GM19395 (cell line): ENCODE measurements around the gene EMILIN3.

Experiments
- ATAC-seq: cut with Tn5 transposase; IDR thresholded peaks from one replicate; pipeline ENCODE4 v1.9.1; 2021; ENCODE audit warnings: mild to moderate bottlenecking, moderate library complexity; ENCODE audit not compliant: unreplicated experiment

EMILIN3 gene

DNA sequence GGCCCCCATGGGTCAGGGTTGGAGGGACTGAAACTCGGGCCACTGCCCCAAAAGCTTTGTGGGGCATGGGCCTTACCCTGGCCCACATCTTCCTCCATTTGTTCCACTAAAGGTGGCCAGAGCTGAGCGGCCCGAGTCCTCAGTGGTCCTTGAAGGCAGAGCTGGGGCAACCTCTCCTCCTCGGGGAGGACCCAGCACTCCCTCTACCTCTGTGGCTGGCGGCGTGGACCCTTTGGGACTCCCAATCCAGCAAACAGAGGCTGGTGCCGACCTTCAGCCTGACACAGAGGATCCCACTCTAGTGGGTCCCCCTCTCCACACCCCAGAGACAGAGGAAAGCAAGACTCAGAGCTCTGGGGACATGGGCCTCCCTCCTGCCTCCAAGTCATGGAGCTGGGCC, 16.7 kb downstream of the EMILIN3 start:
- ATAC-seq: no peak

DNA sequence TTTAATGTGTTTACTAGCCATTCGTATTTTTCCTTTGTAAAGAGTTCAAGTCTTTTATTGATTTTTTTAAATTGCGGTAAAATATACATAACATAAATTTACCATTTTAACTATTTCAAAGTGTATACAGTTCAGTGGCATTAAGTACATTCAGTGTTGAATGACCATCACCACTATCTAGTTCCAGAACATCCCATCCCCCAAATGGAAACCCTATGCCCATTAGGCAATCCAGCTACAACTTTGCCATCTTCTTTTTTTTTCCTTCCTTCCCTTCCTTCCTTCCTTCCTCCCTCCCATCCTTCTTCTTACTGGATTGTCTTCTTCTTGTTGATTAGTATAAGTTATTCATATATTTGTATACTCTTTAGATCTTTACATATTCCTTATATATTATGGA, 17.4 kb downstream of the EMILIN3 start:
- no peak for ATAC-seq

DNA sequence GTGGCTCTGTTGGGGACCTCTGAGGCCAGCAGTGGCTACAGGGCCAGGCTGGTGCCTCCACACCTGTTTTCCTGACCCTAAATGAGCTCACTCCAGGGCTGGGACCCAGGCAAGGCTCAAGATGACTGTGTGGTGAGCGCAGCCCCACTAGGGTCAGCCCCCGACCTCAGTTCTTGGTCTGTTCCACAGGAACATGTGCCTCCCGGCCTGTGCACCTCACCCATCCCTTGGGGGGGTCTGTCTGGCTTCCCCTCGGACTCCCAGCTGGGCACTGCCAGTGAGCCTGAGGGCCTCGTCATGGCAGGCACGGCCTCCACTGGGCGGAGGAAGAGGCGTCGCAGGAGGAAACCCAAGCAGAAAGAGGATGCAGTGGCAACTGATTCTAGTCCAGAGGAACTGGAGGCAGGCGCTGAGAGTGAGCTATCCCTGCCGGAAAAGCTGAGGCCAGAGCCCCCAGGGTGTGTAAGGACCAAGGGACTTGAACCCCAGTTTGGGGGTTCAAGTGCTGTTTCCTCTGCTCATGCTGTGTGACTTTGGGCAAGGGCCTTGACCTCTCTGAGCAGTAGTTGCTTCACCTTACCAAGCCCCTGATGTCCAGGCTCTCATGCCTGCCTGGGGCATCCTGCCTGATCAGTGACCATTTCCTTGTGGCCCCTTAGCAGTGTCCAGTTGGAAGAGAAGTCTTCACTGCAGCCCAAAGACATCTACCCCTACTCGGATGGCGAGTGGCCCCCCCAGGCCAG, 18.0 kb downstream of the EMILIN3 start:
- no peak for ATAC-seq

DNA sequence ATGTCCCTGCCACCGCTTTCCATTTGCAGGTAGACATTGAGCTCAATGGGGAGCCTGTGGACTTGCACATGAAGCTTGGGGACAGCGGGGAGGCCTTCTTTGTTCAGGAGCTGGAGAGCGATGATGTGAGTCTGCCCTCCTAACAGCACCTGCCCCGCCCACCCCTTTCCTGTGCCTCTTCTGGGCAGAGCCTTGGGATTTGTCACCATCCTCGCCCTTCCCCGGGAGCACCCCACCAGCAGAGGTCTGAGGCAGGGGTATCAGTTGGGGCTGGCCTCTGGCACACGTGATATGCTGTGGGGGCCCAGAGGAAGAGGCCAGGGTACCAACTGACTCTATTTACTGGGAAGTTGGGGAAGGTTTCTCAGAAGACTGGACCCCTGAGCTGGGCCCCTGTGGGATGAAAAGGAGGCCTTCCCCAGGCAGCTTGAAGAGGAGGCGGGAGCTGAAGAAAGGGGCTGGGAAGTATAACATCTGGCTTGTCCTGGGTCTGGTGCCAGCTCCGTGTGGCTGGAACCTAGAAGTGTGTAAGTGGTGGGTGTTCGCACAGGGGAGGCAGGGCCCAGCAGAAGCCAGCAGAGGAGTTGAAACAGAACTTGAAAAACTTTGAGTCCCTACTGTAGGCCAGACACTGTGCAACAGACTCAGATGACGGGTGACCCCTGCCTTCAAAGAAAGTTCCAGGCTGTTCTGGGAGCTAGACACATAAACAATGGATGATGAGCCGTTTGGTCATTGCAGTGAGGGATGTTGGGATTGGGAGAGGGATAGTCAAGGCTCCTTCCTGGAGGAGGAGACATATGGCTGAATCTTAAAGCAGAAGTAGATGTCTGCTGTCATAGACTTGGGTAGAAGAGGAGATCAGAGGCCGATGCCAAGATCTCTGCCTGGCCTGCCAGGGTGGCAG, 18.8 kb downstream of the EMILIN3 start:
- no peak for ATAC-seq

DNA sequence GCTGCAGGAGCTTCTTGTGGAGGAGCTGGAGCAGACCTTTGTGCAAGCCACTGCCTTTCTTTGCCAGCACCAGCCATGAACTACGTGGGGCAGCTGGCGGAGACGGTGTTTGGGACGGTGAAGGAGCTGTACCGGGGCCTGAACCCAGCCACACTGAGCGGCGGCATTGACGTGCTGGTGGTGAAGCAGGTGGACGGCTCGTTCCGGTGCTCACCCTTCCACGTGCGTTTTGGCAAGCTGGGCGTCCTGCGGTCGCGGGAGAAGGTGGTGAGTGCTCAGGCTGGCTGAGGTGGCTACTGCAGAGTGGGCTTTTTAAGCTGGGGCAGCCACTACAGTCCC, 20.9 kb downstream of the EMILIN3 start:
- ATAC-seq: no peak

DNA sequence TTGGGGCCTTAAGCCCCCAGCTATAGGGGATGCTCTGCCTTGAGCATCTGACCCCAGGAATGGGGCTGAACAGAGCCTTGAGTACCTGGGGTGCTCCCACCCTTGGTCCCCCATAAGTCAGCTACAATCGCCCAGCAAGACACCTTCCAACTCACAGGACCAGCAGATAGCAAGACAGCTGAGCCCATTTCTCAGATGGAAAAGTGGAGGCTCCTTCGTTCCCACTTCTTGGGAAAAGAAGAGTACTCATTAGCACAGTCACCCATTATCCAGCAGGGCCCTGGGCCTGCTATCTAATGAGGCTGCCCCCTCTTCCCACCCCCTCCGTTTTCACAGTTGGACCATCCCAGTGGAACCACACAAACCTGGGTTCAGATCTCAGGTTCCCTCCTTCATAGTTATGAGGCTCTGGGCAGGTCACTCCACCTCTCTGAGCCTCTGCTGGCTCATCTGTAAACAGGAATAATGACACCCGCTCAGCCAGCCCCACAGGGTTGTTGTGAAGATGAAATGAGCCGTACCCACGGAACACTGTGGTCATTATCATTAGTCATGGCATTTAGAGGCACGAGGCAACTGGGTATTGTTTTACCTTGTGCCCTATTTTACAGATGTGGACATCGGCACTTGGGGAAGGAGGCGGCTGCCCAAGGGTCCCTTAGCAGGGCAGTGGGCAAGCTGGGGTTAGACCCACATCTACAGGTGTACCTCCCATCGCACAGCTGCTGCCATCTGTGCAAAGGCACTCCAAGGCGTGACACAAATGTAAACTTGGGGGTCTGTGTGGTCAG, 21.5 kb downstream of the EMILIN3 start:
- no peak for ATAC-seq

DNA sequence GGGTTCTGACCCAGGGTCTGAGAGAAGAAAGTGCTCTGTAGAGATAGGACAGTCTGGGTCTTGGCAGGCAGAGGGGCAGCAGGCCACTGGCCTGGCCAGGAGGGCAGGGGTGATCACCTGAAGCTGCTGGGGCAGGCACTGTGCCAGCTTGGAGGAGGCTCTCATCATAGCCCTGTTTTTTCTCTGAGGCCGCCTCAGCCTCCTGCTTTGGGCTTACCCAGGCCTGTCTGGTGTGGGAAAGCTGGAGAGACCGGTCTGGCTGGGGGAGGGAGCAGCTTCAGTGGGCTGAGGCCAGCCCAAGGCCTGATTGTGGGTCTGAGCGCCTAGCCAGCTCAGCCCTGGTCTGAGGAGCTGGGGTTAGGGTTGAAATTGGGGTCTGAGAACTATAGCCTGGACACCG, 22.1 kb downstream of the EMILIN3 start:
- no peak for ATAC-seq

DNA sequence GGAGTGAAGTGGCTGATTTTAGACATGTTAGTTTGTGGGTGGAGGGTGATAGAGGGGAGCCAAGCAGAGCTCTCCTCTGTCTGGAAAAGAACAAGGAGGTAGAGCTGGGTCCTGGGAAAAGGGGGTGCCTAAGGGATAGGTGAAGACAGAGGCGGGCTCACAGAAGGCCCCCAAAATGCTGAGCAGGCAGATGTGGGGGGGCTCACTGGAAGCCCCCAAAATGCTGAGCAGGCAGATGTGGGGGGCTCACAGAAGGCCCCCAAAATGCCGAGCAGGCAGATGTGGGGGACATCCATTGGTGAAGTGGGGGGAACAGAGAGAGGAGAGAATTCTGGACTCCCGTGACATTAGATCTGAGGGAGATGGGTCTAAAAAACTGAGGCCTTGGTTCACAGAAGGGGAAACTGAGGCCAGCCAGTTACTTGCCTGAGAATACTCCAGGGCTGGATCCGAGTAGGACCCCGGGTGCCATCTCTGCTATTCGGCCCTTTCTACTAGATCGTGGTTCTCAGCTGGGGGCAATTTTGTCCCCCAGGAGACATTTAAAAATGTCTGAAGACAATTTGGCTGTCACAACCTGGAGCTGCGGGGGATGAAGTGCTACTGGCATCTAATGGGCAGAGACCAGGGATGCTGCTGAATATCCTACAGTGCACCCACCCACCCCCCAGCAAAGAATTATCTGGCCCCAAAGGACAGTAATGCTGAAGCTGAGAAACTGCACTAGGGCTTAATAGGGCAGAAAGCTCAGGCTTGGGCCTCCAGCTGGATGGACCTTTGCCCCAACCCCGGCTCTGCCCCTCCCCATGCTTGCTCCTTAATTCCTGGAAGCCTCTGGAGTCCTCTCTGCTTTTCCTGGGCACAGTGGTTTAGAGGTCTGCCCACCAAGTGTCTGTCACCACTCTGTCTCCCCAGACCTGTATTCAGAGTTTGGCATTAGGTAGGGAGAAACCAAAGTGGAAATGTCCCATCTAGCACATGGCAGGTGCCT, 23.8 kb downstream of the EMILIN3 start:
- no peak for ATAC-seq

DNA sequence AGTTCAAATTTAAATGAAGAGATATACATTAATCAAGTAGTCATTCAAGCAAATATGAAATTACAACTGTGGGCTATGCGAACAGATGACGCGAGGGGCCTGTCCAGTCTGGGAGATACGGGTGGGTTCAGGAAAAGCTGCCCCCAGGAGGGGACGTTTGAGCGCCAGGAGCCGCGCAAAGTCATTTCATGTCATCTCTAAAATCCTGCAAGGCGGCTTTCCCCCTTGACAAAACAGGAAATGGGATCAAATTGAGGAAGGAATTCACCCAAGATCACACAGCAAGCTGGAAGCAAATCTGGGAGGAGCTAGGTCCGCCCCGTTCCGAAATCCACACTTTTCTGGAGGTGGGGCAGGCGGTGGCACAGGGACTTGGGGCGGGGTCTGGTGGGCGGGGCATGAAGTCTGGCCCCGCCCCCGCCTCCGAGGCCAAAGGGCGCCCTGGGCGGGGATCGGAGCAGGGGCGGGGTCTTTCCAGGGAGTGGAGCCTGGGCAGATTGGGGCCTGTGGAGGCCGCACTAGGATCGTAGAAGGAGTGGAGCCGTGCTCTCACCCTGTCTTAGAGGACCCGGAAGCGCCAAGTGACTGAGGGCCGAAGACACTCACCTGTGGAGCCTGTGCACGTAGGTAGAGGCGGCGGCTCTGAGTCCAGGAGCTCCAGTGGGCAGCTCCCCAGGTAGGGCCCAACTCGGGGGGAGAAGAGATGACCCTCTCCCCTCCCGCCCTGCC, 26.1 kb downstream of the EMILIN3 start, which contains the start of gene LPIN3:
LPIN3 (plus strand) TSS at position 495 of the 729 bp plus-strand sequence. CDS start 4,983 bp downstream, outside the sequence.
- ATAC-seq: no peak

DNA sequence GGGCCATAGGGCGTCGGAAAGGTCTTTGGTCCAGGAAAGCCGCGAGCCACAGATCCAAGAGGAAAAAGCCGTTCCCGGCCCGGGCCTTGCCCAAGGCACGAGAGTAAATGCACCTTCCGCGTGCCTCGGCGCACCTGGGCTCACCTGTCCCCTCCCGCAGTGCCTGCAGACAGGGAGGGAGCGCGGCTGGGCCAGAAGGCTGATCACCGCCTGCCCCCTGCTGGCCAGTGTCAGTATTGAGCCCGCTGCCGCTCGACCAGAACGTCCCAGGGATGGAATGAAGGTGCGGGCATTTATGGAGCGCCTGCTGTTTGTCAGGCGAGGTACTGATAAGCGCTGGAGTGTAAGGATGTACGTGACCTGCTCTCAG, 26.7 kb downstream of the EMILIN3 start:
- ATAC-seq: peak; percentile 81

DNA sequence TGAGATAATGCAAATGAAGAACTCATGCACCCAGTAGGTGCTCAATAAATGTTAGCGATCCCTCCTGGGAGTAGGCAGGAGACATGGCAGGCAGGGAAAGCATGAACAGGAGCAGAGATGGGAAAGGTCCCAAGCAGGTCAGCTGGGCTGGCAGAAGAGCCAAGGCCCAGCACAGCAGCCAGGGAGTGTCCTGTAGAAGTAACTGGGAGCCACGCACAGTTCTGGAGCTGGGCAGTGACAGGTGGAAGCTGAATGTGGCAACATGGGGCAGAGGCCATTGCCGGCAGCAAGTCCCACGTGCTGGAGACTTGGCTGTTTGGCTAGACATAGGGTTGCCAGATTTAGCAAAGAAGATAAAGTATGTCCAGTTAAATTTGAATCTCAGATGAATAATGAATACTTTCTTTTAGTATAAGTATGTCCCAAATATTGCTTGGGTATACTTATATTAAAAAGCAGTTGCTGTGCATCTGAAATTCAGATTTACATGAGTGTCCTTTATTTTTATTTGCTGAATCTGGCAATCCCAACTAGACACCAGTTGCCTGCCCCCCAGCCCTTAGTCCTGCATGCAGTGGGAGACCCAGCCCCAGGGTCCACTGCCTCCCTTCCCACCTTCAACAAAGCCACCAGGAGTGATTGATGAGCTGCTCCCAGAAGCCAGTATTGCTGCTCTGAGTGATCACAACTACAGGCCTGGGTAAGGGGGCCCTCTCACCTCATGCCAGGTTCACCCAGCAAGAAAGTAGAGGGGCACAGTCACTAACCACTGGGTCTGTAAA, 29.7 kb downstream of the EMILIN3 start:
- no peak for ATAC-seq

DNA sequence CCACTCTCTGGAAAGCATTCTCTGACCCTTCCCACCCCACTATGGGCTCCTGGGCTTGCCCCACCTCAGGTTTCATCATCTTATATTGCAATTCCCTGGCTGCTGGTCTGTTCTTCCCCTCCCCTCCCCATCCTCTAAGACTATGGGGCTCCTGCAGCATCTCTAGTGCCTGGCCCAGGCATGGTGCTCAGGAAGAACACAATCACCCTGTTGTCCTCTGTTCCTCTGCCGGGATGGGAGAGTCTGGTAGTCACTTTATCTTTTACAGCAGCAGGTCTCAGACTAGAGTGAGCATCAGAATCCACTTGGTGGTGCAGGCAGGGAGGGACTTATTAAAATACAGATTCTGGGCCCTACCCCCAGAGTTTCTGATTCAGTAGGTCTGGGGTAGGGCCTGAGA, 31.0 kb downstream of the EMILIN3 start:
- no peak for ATAC-seq

DNA sequence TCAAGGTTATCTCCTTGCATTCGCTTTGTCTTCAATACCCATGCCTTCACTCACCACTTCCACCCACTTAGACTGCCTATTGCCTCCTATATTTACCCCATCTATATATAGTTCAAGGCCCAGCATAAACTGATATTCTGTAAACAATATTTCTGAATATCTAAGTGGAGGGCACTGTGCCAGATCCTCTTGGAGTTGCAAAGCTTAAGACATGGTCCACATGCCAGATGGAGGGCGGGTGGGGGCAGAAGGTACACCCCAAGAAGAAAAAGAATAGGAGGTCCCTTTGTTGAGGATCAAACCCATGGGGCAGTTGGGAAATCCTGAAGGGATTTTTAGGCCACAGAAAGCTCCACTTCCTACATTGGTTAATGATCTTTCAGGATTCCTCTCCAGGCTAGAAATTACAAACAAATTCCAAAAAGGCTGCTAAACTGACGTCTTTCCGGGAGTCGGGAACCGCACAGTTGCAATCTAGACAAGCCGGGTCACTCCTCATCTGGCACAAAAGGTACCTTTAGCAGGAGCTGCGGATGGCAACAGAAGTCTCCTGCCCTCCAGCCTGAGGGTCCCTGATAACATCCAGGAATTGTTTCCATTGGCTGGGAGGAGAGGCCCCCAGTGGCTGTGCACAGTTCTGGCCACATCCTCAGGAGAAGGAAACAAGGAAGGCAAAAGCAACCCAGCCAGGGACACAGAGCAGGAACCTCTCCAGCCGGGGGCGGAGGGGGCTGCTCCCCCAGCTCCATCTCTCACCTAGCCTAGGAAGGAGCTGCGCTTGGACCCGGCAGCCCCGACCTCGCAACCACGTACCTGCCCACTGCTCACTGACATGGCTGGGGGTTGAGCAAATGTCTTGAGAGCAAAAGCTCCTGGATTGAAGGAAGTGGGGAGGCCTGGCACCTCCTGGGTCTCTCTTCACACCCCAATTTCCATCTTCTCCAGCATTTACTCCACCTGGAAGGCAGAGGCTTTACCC, 31.9 kb downstream of the EMILIN3 start:
- ATAC-seq: no peak

DNA sequence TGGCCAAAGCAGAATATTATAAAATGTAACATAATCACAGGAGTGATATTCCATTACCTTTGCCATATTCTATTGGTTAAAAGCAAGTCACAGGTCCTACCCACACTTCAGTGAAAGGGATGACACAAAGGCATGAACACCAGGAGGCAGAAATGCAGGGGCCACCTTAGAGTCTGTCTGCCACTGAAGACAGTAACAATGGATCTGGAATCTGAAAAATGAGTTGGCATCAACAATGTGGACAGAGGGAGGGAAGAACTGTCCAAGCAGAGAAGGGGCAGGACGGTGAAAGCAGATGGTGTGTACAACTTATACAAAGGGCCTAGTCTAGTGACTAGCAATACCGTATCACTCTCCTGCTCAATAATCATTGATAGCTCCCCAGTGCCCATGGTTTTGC, 32.6 kb downstream of the EMILIN3 start:
- no peak for ATAC-seq

DNA sequence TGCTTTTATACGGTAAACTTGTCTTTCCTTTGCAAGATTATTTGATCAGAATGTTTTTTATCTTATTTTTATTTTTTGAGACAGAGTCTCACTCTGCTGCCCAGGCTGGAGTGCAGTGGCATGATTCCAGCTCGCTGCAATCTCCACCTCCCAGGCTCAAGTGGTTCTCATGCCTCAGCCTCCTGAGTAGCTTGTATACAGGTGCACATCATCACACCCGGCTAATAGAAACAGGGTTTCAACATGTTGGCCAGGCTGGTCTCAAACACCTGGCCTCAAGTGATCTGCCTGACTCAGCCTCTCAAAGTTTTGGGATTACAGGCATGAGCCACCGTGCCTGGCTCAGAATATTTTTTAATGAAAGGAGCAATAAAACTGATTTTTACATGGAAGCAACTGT, 34.9 kb downstream of the EMILIN3 start:
- no peak for ATAC-seq

DNA sequence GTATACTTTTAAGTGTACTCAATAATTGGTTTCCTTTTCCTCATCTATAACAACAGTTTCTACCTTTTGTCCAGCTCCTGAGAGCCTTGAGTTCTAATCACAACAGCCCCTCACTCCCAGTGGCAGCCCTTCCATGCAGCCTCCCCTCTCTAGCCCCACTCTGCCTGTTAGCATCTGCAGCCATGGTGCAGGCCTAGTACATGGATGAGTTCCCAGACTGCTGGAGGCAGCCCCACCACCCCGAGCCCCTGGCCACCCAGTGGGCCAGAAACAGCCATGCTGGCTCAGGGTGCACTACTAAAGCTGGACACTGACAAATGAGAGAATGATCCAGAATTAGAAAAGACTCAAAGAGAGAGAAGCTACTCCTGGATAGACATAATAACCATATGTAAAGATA, 35.7 kb downstream of the EMILIN3 start:
- no peak for ATAC-seq

DNA sequence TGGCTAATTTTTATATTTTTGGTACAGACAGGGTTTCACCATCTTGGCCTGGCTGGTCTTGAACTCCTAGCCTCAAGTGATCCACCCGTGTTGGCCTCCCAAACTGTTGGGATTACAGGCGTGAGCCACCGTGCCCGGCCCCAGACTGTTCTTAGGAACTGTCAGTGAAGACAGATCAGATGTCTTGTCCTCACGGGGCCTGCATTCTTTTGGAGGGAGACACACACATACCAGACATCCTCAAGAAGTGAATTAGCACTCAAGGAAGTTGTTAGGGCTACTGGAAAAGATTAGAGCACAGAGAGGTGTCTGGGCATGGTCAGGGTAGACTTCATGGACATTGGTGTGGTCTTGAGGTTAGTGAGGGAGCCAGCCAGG, 36.3 kb downstream of the EMILIN3 start:
- no peak for ATAC-seq
